HEK293 (cell line): ENCODE measurements around the gene HOXA4.

Source experiments
- CTCF ChIP-seq: fragments of 450-650 bp; formaldehyde crosslinking; IDR thresholded peaks from 2 replicates; pipeline ENCODE4 v1.5.1; 2016; ENCODE audit warnings: missing biosample characterization, missing genetic modification characterization
- REPIN1 ChIP-seq: fragments of 450-650 bp; formaldehyde crosslinking; IDR thresholded peaks from 2 replicates; pipeline ENCODE4 v1.5.1; 2017; ENCODE audit warnings: missing biosample characterization, missing genetic modification characterization, low read depth
- REST ChIP-seq: fragments of 450-650 bp; formaldehyde crosslinking; IDR thresholded peaks from 2 replicates; pipeline ENCODE4 v1.5.1; 2016; ENCODE audit warnings: missing biosample characterization, missing genetic modification characterization
- YY2 ChIP-seq: fragments of 450-650 bp; formaldehyde crosslinking; IDR thresholded peaks from 2 replicates; pipeline ENCODE4 v1.5.1; 2016; ENCODE audit warnings: missing biosample characterization, missing genetic modification characterization
- ZBTB44 ChIP-seq: fragments of 450-650 bp; IDR thresholded peaks from 2 replicates; pipeline ENCODE4 v1.5.1; 2018; ENCODE audit warnings: missing biosample characterization, mild to moderate bottlenecking, missing genetic modification characterization
- ZNF10 ChIP-seq: fragments of 450-650 bp; formaldehyde crosslinking; IDR thresholded peaks from 2 replicates; pipeline ENCODE4 v1.5.1; 2017; ENCODE audit warnings: missing biosample characterization, missing genetic modification characterization
- ZNF24 ChIP-seq: fragments of 450-650 bp; formaldehyde crosslinking; IDR thresholded peaks from 2 replicates; pipeline ENCODE4 v1.5.1; 2016; ENCODE audit warnings: missing biosample characterization, missing genetic modification characterization
- ZNF302 ChIP-seq: fragments of 450-650 bp; formaldehyde crosslinking; IDR thresholded peaks from 2 replicates; pipeline ENCODE4 v1.5.1; 2016; ENCODE audit warnings: missing biosample characterization, missing genetic modification characterization, low read depth
- ZNF350 ChIP-seq: fragments of 450-650 bp; formaldehyde crosslinking; IDR thresholded peaks from 2 replicates; pipeline ENCODE4 v1.5.0; 2017; ENCODE audit warnings: missing biosample characterization, mild to moderate bottlenecking, missing genetic modification characterization
- ZNF449 ChIP-seq: fragments of 450-650 bp; formaldehyde crosslinking; IDR thresholded peaks from 2 replicates; pipeline ENCODE4 v1.5.1; 2017; ENCODE audit warnings: missing biosample characterization, mild to moderate bottlenecking, missing genetic modification characterization, moderate library complexity
- ZNF645 ChIP-seq: fragments of 450-650 bp; formaldehyde crosslinking; IDR thresholded peaks from 2 replicates; pipeline ENCODE4; 2016; ENCODE audit warnings: missing biosample characterization, missing genetic modification characterization
- ZNF677 ChIP-seq: fragments of 450-650 bp; IDR thresholded peaks from 2 replicates; pipeline ENCODE4 v1.5.0; 2018; ENCODE audit warnings: missing biosample characterization, mild to moderate bottlenecking, missing genetic modification characterization, moderate library complexity
- ZNF76 ChIP-seq: fragments of 450-650 bp; formaldehyde crosslinking; IDR thresholded peaks from 2 replicates; pipeline ENCODE4; 2016; ENCODE audit warnings: low read depth, missing biosample characterization, missing genetic modification characterization, borderline replicate concordance

GRCh38 chr7:27103489-27104226, 26.9 kb downstream of the HOXA4 start:
- no peak for TF ChIP-seq ZNF24 (tag by site-specific recombination)
- TF ChIP-seq ZBTB44 (tag by site-specific recombination): no peak
- no peak for TF ChIP-seq CTCF (tag by site-specific recombination)
- no peak for TF ChIP-seq REST (tag by site-specific recombination)
- TF ChIP-seq ZNF76 (tag by site-specific recombination): no peak
- no peak for TF ChIP-seq ZNF10
- no peak for TF ChIP-seq YY2
- TF ChIP-seq ZNF302 (tag by site-specific recombination): no peak
- TF ChIP-seq ZNF449: no peak
- no peak for TF ChIP-seq ZNF677 (tag by site-specific recombination)
- no peak for TF ChIP-seq ZNF645
- no peak for TF ChIP-seq ZNF350
- no peak for TF ChIP-seq REPIN1 (tag by site-specific recombination)
